GM12875 (cell line): ENCODE data around the gene WNK4.

Source experiments
- H3K4me3 ChIP-seq: one replicate; pipeline ENCODE4 v1.5.1; 2011; ENCODE audit warnings: low read depth, low read length, control low read depth
- TF ChIP-seq, protein P1 (sequence below): IDR thresholded peaks from 2 replicates; pipeline ENCODE4 v1.5.1; 2011; ENCODE audit warnings: low read depth, mild to moderate bottlenecking, control low read depth, inconsistent platforms, low read length, moderate library complexity, borderline replicate concordance; ENCODE audit not compliant: insufficient read depth

The WNK4 gene

DNA sequence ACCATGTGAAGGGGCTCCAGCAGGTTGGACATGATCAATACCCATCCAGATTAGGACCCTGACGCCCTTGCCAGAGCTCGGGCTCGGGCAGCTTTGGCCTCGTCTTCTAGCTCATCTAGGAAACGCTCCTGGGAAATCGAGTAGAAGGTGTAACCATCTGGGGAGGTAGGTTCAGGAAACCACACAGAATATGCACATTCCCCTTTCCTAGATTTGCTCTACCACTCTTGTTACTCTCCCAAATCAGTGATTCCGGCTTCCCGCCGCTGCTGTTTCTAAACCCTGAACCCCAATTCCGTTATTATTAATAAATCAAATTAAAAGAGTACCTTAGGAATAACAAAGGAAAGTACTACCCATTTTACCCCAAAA is 17.6 kb downstream of the WNK4 start:
- peak overlapping the region; percentile 75 for H3K4me3 ChIP-seq
- TF ChIP-seq, protein P1, sequence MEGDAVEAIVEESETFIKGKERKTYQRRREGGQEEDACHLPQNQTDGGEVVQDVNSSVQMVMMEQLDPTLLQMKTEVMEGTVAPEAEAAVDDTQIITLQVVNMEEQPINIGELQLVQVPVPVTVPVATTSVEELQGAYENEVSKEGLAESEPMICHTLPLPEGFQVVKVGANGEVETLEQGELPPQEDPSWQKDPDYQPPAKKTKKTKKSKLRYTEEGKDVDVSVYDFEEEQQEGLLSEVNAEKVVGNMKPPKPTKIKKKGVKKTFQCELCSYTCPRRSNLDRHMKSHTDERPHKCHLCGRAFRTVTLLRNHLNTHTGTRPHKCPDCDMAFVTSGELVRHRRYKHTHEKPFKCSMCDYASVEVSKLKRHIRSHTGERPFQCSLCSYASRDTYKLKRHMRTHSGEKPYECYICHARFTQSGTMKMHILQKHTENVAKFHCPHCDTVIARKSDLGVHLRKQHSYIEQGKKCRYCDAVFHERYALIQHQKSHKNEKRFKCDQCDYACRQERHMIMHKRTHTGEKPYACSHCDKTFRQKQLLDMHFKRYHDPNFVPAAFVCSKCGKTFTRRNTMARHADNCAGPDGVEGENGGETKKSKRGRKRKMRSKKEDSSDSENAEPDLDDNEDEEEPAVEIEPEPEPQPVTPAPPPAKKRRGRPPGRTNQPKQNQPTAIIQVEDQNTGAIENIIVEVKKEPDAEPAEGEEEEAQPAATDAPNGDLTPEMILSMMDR = no peak

DNA sequence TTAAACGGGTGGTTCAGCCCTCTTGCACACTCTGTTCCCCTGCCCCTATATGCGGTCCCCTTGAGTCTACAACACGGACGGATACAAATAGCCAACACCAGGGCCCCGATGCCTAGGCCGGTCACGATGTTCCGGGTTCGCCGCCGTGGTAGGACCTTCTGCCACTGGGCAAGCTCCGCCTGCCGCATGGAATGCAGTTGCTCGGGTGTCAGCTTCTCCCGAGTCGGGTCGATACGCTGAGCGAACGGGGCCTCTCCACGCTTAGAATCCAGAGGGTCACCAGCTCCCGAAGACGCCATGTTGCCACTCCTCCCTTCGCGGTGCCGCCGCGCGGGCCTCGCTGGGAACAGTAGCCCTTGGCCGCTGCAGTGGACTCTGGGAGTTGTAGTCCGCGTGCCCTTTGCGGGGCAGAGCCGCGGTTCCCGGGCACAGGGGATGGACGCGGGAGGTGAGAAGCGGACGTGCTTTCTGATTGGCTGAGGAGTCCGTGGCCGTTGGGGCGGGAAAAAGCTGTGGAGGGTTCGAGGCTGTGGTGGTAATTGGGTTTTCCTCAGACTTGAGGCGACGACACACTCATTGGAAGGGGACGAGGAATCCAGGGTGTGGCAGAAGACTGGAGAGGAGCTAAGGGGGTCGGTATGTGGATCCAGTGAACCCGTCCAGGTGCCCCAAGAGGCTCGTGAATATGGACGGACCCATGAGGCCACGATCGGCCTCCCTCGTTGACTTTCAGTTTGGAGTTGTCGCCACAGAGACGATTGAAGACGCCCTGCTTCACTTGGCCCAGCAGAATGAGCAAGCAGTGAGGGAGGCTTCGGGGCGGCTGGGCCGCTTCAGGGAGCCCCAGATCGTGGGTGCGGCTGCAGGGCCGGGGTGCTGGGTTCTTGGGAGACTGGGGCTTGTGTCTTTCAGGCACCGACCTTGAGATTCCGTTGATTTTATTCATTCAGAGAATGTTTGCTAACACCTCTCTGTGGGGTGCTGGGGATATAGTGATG is 18.3 kb downstream of the WNK4 start, which contains the start of the genes CNTD1 and COA3:
Gene CNTD1, plus strand, starts transcription at position 479 of the 998 bp plus-strand sequence. Its CDS starts 207 bp downstream, at position 686.
Gene COA3, minus strand, starts transcription at position 322 of the 998 bp plus-strand sequence. Its CDS starts 23 bp downstream, at position 299.
- H3K4me3 ChIP-seq = peak within 1 kb of the TSS; percentile 75
- TF ChIP-seq, protein P1 = no peak

DNA sequence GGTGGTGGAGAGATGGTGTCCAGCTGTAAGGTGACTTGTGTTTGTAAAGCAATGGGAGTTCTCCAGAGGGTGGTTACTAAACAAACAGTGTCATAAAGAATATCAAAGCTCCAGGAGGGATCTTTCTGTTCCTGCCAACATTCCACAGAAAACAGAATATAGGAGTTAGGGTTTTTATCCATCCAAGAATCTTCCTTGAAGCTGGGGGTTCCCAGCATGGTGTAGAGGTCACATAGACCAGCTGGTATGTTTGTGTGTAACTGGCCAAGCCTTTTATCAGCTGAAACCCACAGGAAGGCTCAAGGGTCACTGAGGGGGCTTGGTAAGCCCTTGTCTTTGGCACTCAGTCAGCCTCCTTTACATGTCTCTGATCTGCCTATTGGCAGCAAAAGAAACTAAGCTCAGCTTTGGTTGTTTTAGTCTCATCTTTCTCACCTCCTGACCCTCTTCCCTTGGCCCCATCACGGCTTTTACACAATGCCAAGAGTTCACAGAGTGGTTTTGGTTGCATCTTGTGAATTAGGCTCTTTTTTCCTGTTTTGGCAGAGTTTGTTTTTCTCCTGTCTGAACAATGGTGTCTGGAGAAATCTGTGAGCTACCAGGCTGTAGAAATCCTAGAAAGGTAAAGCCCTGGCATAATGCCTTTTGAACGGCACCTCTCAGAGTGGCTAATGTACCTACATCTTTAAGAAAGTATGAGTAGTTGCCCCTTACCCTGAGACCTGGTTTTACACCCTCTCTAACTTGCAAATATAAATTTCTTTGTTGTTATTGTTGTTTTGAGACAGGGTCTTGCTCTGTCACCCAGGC is 22.9 kb downstream of the WNK4 start:
- TF ChIP-seq, protein P1 = no peak
- no peak overlapping the region for H3K4me3 ChIP-seq

DNA sequence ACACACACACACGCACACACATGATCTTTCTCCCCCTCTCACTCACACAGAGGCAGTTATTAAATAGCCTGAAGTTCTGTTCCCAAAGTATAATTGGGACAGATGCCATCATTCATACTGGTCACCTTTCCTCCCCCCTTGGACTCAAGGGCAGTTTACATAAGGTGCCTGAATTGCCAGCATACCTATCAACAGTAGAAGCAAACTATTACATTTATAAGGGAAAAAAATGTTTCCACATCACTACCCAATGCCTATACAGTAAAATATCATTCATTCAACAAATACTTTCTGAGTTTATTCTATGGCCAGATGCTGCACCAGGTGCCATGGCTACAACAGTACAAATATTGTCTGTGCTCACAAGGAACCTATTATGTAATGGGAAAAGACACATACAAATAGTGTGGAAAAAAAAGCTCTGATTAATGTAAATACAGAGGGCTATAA is 24.5 kb downstream of the WNK4 start:
- H3K4me3 ChIP-seq = no peak overlapping the region
- TF ChIP-seq, protein P1 = no peak

DNA sequence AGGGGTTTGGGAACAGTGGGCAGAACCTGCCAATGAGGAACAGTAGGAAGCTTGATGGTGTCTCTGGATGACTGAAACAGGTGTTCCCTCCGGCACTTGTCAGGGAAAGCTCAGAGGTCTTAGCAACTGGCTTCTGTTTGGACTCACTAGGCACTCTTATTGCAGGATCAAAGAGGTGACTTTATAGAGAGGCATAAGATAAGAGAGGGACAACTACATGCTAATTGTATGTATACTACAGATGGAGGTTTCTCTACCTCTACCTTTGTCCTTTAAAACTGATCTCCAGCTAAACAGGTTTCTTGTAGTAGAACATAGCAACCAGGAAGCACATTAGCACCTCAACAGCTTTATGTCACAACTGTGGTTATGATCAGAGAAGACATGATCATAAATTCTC is 25.8 kb downstream of the WNK4 start:
- TF ChIP-seq, protein P1 = no peak

DNA sequence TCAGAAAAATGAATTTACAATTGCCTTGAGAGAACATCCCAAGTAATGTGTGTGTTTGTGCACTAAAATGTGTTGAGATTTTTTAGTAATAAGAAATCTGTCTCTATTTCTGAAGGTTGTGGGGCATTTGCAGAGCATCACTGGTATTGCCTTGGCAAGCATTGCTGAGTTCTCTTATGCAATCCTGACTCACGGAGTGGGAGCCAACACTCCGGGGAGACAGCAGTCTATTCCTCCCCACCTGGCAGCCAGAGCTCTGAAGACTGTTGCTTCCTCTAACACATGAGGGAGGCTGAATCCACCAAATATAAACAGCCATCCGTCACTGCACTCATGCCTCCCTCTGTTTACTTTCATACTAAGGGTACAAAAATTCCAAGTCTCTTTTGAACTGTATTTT is 28.8 kb downstream of the WNK4 start:
- TF ChIP-seq, protein P1 = no peak
- H3K4me3 ChIP-seq = no peak overlapping the region

More for the DNA sequence above, 25.8 kb downstream of the WNK4 start:
- H3K4me3 ChIP-seq = no peak overlapping the region
